Small intestine (tissue), 7 donors: ENCODE data around the gene HIVEP2. TPM values are rescaled to one million over a fixed set of nuclear protein-coding genes. Genes with fewer than 3 reads are reported as not detected.
A peak's percentile ranks its signal among the peaks of the same experiment; 100 is the strongest.

Source experiments
- DNase-seq, 2 donors: peaks; one replicate each; pipeline versions ENCODE4 v3.0.0 to v3.0.0-alpha.2; 2013
- FAIRE-seq: peaks from 2 replicates; lab custom pipeline; 2012; peaks lifted over from hg19 to GRCh38; lab: Jason Lieb, UNC
- H3K27ac ChIP-seq, 3 donors: one replicate each; pipeline ENCODE4 v1.5.1; 2013; ENCODE audit warnings: low read length in 2 of 3, mild to moderate bottlenecking in 2 of 3, control low read depth in 1 of 3, inconsistent platforms in 1 of 3, low read depth in 1 of 3, moderate library complexity in 1 of 3
- H3K27me3 ChIP-seq, 3 donors: one replicate each; pipeline ENCODE4 v1.6.1; 2013; ENCODE audit warnings: low read length in 3 of 3, inconsistent platforms in 1 of 3; ENCODE audit not compliant: control insufficient read depth in 3 of 3, insufficient read depth in 3 of 3
- H3K36me3 ChIP-seq, 3 donors: one replicate each; pipeline ENCODE4 v1.6.1; 2013; ENCODE audit warnings: low read length in 3 of 3, inconsistent platforms in 1 of 3, low read depth in 1 of 3, mild to moderate bottlenecking in 1 of 3, moderate library complexity in 1 of 3; ENCODE audit not compliant: control insufficient read depth in 3 of 3, insufficient read depth in 2 of 3
- H3K4me1 ChIP-seq, 3 donors: one replicate each; pipeline ENCODE4 v1.6.1; 2013; ENCODE audit warnings: low read length in 2 of 3, inconsistent platforms in 1 of 3, low read depth in 1 of 3, mild to moderate bottlenecking in 1 of 3, moderate library complexity in 1 of 3; ENCODE audit not compliant: control insufficient read depth in 3 of 3, insufficient read depth in 2 of 3
- H3K4me3 ChIP-seq, 3 donors: one replicate each; pipeline ENCODE4 v1.5.1; 2013; ENCODE audit warnings: low read length in 3 of 3, control low read depth in 1 of 3, inconsistent platforms in 1 of 3, low read depth in 1 of 3, mild to moderate bottlenecking in 1 of 3, moderate library complexity in 1 of 3
- H3K9me3 ChIP-seq, 2 donors: one replicate each; pipeline ENCODE4 v1.6.1; 2013; ENCODE audit warnings: low read depth in 1 of 2, low read length in 1 of 2; ENCODE audit not compliant: control insufficient read depth in 2 of 2, insufficient read depth in 1 of 2
- WGBS, 3 donors: extraction: QIAGEN DNeasy Blood & Tissue Kit; methylation state at CpG; one replicate each; pipeline ENCODE4 v1.1.7; 2013; 5-methylcytosine and 5-hydroxymethylcytosine counted together
- polyA plus RNA-seq, 4 donors: library from polyadenylated mRNA; stranded (reverse) in 3 of 4; unstranded in 1 of 4; fragments of 200-250 nt in 3 of 4; fragments of 120-200 nt in 1 of 4; gene quantifications; one replicate each; pipeline versions ENCODE4 v1.2.1 to v1.2.3, GENCODE V29; 2013
- donor health status: healthy with polysubstance abuse.
- donor health status: control.
- donor health status: control.
- donor health status: Bipolar disorder and iron deficiency.
- donor health status: healthy.

HIVEP2 gene
- polyA plus RNA-seq, 4 donors = 1.9 to 7.1 (median 3.1) TPM

- H3K9me3 ChIP-seq = no peaks in the 10 kb centered on the region
- no peaks in the 10 kb centered on the region for H3K27me3 ChIP-seq
- peak; percentile 71 to 84 for DNase-seq
- H3K27ac ChIP-seq = peak overlapping the region in 2 of 3 donors; percentile 29 to 57
- H3K36me3 ChIP-seq = peaks cover 0 to 34% (median 5%) of the 10 kb centered on the region in 3 donors
- no peak overlapping the region for H3K4me3 ChIP-seq
- peaks cover 0 to 5% (median 0%) of the 10 kb centered on the region in 3 donors for H3K4me1 ChIP-seq
- FAIRE-seq = no peak
- 75 to 82% (median 80%) methylated on average over 12 of the region's 12 CpGs for WGBS, 3 donors
These were observed 170.9 kb downstream of the HIVEP2 start for GRCh38 chr6:142773859-142774648.

DNA sequence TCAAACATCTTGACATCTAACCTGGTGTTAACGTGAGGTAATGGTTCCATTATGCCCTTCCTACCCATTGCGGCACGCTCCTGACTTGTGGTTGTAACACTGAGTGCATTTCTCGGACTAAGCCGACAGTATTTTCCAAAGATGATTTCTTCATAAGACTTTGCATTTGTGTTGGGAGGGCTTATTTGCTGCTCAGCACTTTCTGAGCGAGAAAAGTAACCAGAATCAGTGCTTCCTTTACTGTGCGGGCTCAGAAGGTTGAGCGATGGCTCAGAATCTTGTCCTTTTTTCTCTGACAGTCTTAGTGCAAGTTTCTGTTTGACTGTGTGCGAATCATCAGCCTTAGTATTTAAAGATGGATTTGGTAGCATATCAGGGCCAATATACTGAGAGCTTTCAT, 171.7 kb downstream of the HIVEP2 start:
- H3K27me3 ChIP-seq = no peaks in the 10 kb centered on the region
- WGBS, 3 donors = 88 to 91% (median 91%) methylated on average over 9 of the region's 9 CpGs
- H3K4me3 ChIP-seq = no peak overlapping the region
- FAIRE-seq = no peak
- no peak for DNase-seq
- no peaks in the 10 kb centered on the region for H3K9me3 ChIP-seq
- H3K36me3 ChIP-seq = peaks cover 0 to 34% (median 5%) of the 10 kb centered on the region in 3 donors
- no peak overlapping the region for H3K27ac ChIP-seq
- peaks cover 0 to 5% (median 0%) of the 10 kb centered on the region in 3 donors for H3K4me1 ChIP-seq

- FAIRE-seq (no peak), DNase-seq (no peak)
- peaks cover 0 to 34% (median 5%) of the 10 kb centered on the region in 3 donors for H3K36me3 ChIP-seq
- H3K27me3 ChIP-seq = no peaks in the 10 kb centered on the region
- H3K9me3 ChIP-seq = no peaks in the 10 kb centered on the region
- H3K4me1 ChIP-seq = peaks cover 0 to 5% (median 0%) of the 10 kb centered on the region in 3 donors
- 96 to 98% (median 97%) methylated on average over 12 of the region's 12 CpGs for WGBS, 3 donors
- H3K27ac ChIP-seq = no peak overlapping the region
- no peak overlapping the region for H3K4me3 ChIP-seq
These were observed 173.8 kb downstream of the HIVEP2 start for GRCh38 chr6:142771162-142771561.

DNA sequence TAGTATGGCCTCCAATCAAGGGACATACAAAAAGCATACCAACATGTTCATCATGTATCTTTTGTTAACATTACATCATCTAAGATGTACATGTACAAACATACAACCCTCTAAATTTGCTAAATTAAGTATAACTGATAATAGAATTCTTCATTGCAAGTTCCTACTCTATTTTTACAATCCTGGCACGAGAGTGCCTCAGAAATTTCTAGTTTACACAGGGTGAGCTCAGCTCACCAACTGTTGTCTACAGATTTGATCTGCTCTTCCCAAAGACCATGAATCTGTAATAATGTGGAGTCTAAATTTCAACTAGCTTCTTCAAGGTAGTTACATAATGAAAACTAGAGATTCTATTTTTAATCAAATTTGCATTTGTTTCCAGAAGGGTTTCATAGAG, 179.7 kb downstream of the HIVEP2 start:
- WGBS, 3 donors = 78 to 97% (median 88%) methylated on average over 1 of the region's 1 CpG
- no peaks in the 10 kb centered on the region for H3K4me1 ChIP-seq

DNA sequence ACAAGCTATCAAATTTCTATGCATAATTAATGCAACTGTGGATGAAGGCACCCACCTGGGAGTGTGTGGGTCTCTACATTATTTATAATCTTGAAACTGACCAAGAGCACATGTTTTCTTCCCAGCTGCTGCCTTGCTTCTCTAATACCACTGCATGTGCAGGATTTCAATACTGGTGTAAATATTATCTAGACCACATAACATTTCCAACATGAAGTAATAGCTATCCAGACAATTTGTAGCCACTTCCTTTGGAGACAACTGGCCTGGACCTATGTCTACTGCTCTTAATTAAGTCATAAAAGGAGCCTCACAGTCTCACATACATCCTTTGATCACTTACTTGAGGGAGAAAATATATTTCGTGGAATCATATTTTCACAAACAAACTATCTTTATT, 180.7 kb downstream of the HIVEP2 start:
- FAIRE-seq (no peak), DNase-seq (no peak)
- Histone ChIP-seq H3K4me3 (no peak overlapping the region), H3K27me3 (no peaks in the 10 kb centered on the region), H3K4me1 (no peaks in the 10 kb centered on the region), H3K27ac (no peak overlapping the region), H3K36me3 (peaks cover 3 to 9% (median 5%) of the 10 kb centered on the region in 3 donors), H3K9me3 (no peaks in the 10 kb centered on the region)
- WGBS, 3 donors = 91 to 98% (median 97%) methylated on average over 1 of the region's 1 CpG

More for the DNA sequence above, 179.7 kb downstream of the HIVEP2 start:
- no peak overlapping the region for H3K27ac ChIP-seq
- no peaks in the 10 kb centered on the region for H3K9me3 ChIP-seq
- H3K4me3 ChIP-seq = no peak overlapping the region
- no peak for FAIRE-seq
- no peaks in the 10 kb centered on the region for H3K27me3 ChIP-seq
- DNase-seq = no peak
- peaks cover 3 to 8% (median 5%) of the 10 kb centered on the region in 3 donors for H3K36me3 ChIP-seq

- 89 to 93% (median 93%) methylated on average over 4 of the region's 4 CpGs for WGBS, 3 donors
- FAIRE-seq = no peak
These were observed 181.8 kb downstream of the HIVEP2 start for GRCh38 chr6:142763205-142763604.

DNA sequence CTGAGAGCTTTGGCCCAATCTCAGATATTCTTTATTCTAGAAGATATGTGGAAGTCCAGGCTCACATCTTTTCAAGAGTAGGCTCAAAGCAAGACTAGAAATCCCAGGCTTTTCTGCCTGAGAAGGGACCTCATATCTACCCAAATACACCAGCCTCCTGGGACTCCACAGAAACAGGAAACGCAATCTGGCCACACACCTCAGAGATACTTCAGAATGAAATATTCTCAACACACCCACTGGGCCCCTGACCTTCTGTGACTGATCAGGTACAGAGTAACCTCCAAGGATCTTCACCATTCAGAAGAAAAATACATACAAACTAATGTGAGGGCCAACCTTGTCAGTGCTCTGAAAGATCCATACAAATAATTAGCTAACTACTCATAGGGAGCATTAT, 183.2 kb downstream of the HIVEP2 start:
- no peak overlapping the region for H3K27ac ChIP-seq
- no peaks in the 10 kb centered on the region for H3K9me3 ChIP-seq
- no peaks in the 10 kb centered on the region for H3K27me3 ChIP-seq
- WGBS, 3 donors = 83 to 95% (median 85%) methylated on average over 1 of the region's 1 CpG
- FAIRE-seq (no peak), DNase-seq (no peak)
- H3K4me3 ChIP-seq = no peak overlapping the region
- H3K4me1 ChIP-seq = no peaks in the 10 kb centered on the region
- peaks cover 5 to 11% (median 9%) of the 10 kb centered on the region in 3 donors for H3K36me3 ChIP-seq

More at GRCh38 chr6:142763205-142763604, 181.8 kb downstream of the HIVEP2 start:
- Histone ChIP-seq H3K4me1 (no peaks in the 10 kb centered on the region), H3K4me3 (no peak overlapping the region), H3K27me3 (no peaks in the 10 kb centered on the region), H3K36me3 (peaks cover 5 to 11% (median 9%) of the 10 kb centered on the region in 3 donors), H3K27ac (no peak overlapping the region), H3K9me3 (no peaks in the 10 kb centered on the region)
- DNase-seq = no peak

DNA sequence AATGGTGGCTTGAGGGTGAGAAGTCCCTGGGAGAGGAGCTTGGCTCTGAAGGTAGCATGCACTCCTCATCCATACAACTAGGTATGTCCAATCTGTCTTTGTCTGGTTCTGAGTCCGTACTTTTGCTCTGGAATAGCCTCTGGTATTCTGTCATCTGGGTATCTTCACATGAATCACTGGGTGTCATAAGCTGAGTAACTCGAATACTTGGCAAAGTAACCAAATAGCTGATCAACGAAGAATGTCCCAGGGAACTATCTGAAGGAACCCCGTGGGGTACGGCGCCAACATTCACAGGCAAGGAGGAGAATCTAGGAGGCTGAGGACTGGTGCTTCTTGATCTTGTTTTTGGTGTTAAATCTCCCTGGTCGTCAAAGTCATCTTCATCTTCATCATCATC, 184.8 kb downstream of the HIVEP2 start:
- 94 to 95% (median 95%) methylated on average over 7 of the region's 7 CpGs for WGBS, 3 donors
- no peak overlapping the region for H3K27ac ChIP-seq
- no peak overlapping the region for H3K4me3 ChIP-seq
- H3K36me3 ChIP-seq = peaks cover 5 to 14% (median 11%) of the 10 kb centered on the region in 3 donors
- DNase-seq = no peak
- no peaks in the 10 kb centered on the region for H3K27me3 ChIP-seq
- H3K9me3 ChIP-seq = no peaks in the 10 kb centered on the region
- no peak for FAIRE-seq
- peaks cover 0 to 3% (median 0%) of the 10 kb centered on the region in 3 donors for H3K4me1 ChIP-seq
